Hepatocyte (in vitro differentiated cells): ENCODE data around the gene RSPH1. TPM values are rescaled to one million over a fixed set of nuclear protein-coding genes. Genes with fewer than 3 reads are reported as not detected.

Experiments used
- DNase-seq: peaks from one replicate; pipeline ENCODE4 v3.0.0-alpha.2; 2016; ENCODE audit warnings: low spot score
- H2AFZ ChIP-seq: fragments of 200-600 bp; sonication (generic); 2 replicates; pipeline ENCODE4 v1.6.0; 2016; ENCODE audit warnings: antibody characterized with exemption, mild to moderate bottlenecking
- H3K27ac ChIP-seq: fragments of 200-600 bp; sonication (generic); 2 replicates; pipeline ENCODE4 v1.5.1; 2016; ENCODE audit warnings: mild to moderate bottlenecking
- H3K27me3 ChIP-seq: fragments of 200-600 bp; sonication (generic); 2 replicates; pipeline ENCODE4 v1.6.1; 2016
- H3K36me3 ChIP-seq: fragments of 200-600 bp; sonication (generic); replicated peaks from 2 replicates; pipeline ENCODE4 v1.5.1; 2016; ENCODE audit warnings: low read depth; ENCODE audit not compliant: insufficient read depth
- H3K4me1 ChIP-seq: fragments of 200-600 bp; sonication (generic); 2 replicates; pipeline ENCODE4 v1.5.1; 2016; ENCODE audit warnings: mild to moderate bottlenecking, moderate library complexity; ENCODE audit not compliant: insufficient read depth
- H3K4me2 ChIP-seq: fragments of 200-600 bp; sonication (generic); 2 replicates; pipeline ENCODE4 v1.6.0; 2016
- H3K4me3 ChIP-seq: fragments of 200-600 bp; sonication (generic); 2 replicates; pipeline ENCODE4 v1.5.1; 2016; ENCODE audit warnings: mild to moderate bottlenecking
- H3K79me2 ChIP-seq: fragments of 200-600 bp; sonication (generic); 2 replicates; pipeline ENCODE4 v1.6.0; 2017; ENCODE audit warnings: mild to moderate bottlenecking
- H3K9me2 ChIP-seq: fragments of 200-600 bp; sonication (generic); replicated peaks from 2 replicates; pipeline ENCODE4 v1.6.0; 2017; ENCODE audit warnings: mild to moderate bottlenecking; ENCODE audit not compliant: insufficient read depth
- H3K9me3 ChIP-seq: fragments of 200-600 bp; sonication (generic); 2 replicates; pipeline ENCODE4 v1.5.1; 2016; ENCODE audit warnings: low read depth, mild to moderate bottlenecking
- H4K20me1 ChIP-seq: fragments of 200-600 bp; sonication (generic); 2 replicates; pipeline ENCODE4 v1.6.0; 2016; ENCODE audit warnings: mild to moderate bottlenecking; ENCODE audit not compliant: insufficient read depth, poor library complexity, severe bottlenecking
- CTCF ChIP-seq: fragments of 200-600 bp; sonication (generic); IDR thresholded peaks from 2 replicates; pipeline ENCODE4 v1.5.1; 2016; ENCODE audit warnings: antibody characterized with exemption, mild to moderate bottlenecking; ENCODE audit not compliant: poor library complexity
- EZH2 ChIP-seq: fragments of 200-600 bp; sonication (generic); IDR thresholded peaks from 2 replicates; pipeline ENCODE4 v1.6.1; 2016; ENCODE audit warnings: antibody characterized with exemption, mild to moderate bottlenecking, borderline replicate concordance
- EZH2phosphoT487 ChIP-seq: fragments of 200-600 bp; sonication (generic); IDR thresholded peaks from one replicate; pipeline ENCODE4 v1.6.1; 2018; ENCODE audit warnings: antibody characterized with exemption, mild to moderate bottlenecking, low read depth, moderate library complexity; ENCODE audit not compliant: unreplicated experiment, severe bottlenecking
- whole genome bisulfite sequencing: methylation state at CpG from one replicate; pipeline ENCODE4 v1.1.6; 2016; ENCODE audit warnings: low lambda C conversion rate; ENCODE audit errors: missing lambda C conversion rate; 5-methylcytosine and 5-hydroxymethylcytosine counted together
- polyA plus RNA-seq: library from polyadenylated mRNA; unstranded; fragments of >200 nt; fragmentation: Nextera tagmentation; extraction: Ambion mirVana; gene quantifications from 2 replicates; pipeline ENCODE4 v1.2.1, GENCODE V29; 2016
- total RNA-seq: library from RNA; depleted of rRNA; stranded (reverse); fragments of >200 nt; gene quantifications from 2 replicates; pipeline ENCODE4 v1.2.3, GENCODE V29; 2014

The RSPH1 gene
- total and polyA plus RNA-seq, 2 experiments from 2014 or later, result 1.3 to 1.8 TPM

DNA sequence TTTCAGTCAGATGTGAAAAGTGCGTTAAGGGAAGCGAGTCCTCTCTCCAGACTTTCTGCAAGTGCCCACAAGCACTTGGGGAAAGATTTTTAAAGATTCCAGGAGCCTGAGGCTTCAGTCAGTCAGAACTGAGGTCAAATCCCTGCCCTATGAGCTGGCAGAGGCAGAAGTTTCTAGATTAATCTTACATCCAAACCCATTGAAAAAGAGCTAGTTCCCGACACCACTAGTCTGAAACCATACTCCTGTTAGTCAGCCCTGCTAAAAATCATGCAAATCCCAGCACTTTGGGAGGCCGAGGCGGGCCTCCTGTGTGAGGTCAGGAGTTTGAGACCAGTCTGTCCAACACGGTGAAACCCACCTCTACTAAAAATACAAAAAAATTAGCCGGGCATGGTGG is 21.0 kb downstream of the RSPH1 start:
- Histone ChIP-seq H3K36me3 (no peaks in the 10 kb centered on the region), H3K79me2 (no peaks in the 10 kb centered on the region), H3K9me3 (no peaks in the 10 kb centered on the region), H2AFZ (no peak overlapping the region), H3K4me3 (no peak overlapping the region), H3K27me3 (no peaks in the 10 kb centered on the region), H3K27ac (peak overlapping the region; percentile 90), H3K4me1 (peaks cover 11% of the 10 kb centered on the region), H3K4me2 (no peak overlapping the region), H4K20me1 (no peaks in the 10 kb centered on the region), H3K9me2 (no peaks in the 10 kb centered on the region)
- 87% methylated on average over 7 of the region's 7 CpGs for WGBS
- TF ChIP-seq CTCF (no peak), EZH2 (no peak), EZH2phosphoT487 (no peak)
- DNase-seq, result no peak

DNA sequence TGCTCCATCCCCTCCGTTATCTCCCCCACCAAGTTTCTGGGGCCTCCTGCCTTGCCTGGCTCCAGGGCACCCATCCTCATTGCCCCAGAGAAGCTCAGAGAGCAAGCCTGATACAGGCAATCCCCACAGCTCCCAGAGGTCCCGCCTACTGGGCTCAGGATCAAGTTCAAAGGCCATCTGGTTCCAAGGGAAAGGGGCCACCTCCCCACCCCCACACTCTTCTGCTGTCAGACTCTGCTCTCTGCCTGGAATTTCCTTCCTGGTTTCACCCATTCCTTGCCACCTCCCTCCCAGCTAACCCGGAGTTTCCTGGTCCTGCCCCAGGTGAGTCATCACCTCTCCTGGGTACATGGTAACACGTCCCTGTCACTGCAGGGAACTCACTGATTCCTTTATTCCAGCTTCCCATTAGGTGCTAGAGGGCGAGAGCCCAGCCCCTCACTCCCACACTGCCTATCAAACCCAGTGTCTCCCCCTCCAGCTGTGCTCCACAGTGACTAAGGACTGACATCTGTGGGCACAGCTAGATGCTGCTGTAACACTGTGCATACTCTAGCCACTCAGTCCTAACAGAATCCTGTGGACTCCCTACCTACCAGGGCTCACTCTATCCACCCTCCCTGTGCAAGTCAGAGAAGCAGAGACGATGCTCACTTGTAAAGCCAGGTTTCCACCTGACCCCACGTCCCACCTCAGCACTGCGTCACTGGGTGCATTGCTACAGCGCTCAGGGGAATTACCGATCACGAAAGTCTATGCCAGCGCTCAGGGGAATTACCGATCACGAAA is 21.8 kb downstream of the RSPH1 start:
- no peaks in the 10 kb centered on the region for H3K9me3 ChIP-seq
- TF ChIP-seq EZH2phosphoT487, result no peak
- no peak for TF ChIP-seq CTCF
- TF ChIP-seq EZH2, result no peak
- peak overlapping the region; percentile 90 for H3K27ac ChIP-seq
- H3K4me1 ChIP-seq, result peaks cover 11% of the 10 kb centered on the region
- H3K4me3 ChIP-seq, result no peak overlapping the region
- no peaks in the 10 kb centered on the region for H3K9me2 ChIP-seq
- peak; percentile 92 for DNase-seq
- H3K36me3 ChIP-seq, result no peaks in the 10 kb centered on the region
- H3K4me2 ChIP-seq, result peak overlapping the region; percentile 9
- H2AFZ ChIP-seq, result no peak overlapping the region
- WGBS, result 65% methylated on average over 14 of the region's 14 CpGs
- no peaks in the 10 kb centered on the region for H3K79me2 ChIP-seq
- no peaks in the 10 kb centered on the region for H4K20me1 ChIP-seq
- no peaks in the 10 kb centered on the region for H3K27me3 ChIP-seq

- 91% methylated on average over 9 of the region's 9 CpGs for WGBS
- H3K4me3 ChIP-seq, result no peak overlapping the region
- no peaks in the 10 kb centered on the region for H3K27me3 ChIP-seq
- H3K79me2 ChIP-seq, result no peaks in the 10 kb centered on the region
- no peak overlapping the region for H3K4me2 ChIP-seq
- H3K9me3 ChIP-seq, result no peaks in the 10 kb centered on the region
- H4K20me1 ChIP-seq, result no peaks in the 10 kb centered on the region
- no peak for TF ChIP-seq CTCF
- TF ChIP-seq EZH2phosphoT487, result no peak
- no peak for TF ChIP-seq EZH2
- peaks cover 18% of the 10 kb centered on the region for H3K4me1 ChIP-seq
- H3K27ac ChIP-seq, result peak overlapping the region; percentile 81
- H3K9me2 ChIP-seq, result no peaks in the 10 kb centered on the region
- no peak for DNase-seq
- no peaks in the 10 kb centered on the region for H3K36me3 ChIP-seq
- H2AFZ ChIP-seq, result no peak overlapping the region
Measured at GRCh38 chr21:42473498-42474042, 22.5 kb downstream of the RSPH1 start.
